HCEC 1CT (cell line): ENCODE data around the gene ORM2.

ENCODE experiments used
- DNase-seq: peaks from one replicate; pipeline ENCODE4 v3.0.0-alpha.2; 2017

Gene ORM2

DNA sequence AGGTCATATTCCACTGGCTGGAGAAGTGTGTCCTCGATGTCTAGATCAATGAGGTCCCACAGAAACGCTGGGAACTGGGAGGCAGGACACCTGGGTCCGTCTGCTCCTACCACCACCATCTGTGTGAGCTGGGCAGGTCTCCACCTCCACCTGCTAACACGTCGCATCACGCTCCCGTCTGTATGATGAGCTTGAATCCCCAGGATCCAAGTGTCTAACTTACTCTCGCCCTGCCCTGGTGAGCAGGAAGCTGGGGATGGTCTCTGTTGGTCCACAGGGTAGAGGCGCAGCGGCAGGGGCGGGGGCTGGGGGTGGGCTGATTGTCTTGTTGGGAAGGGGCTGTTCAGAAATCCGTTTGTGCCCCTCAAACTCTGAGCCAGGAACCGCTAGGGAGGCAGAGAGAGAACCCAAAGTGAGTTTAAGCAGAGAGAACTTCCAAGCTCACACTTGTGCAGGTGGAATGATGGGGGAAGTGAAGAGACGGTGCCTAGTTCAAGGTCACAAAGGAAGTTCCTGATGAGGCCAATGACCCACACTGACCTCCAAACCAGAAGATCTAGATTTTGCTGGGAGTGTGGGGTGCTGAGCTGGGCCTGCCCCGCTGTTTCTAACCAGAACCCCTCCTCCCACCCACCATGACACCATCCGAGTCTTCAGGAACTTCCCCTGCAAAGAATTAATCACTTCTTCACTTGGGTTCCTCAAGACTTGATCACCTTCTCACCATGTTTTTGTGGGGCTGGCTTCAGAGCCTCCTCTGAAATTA lies 21.1 kb downstream of the ORM2 start:
- DNase-seq = no peak

DNA sequence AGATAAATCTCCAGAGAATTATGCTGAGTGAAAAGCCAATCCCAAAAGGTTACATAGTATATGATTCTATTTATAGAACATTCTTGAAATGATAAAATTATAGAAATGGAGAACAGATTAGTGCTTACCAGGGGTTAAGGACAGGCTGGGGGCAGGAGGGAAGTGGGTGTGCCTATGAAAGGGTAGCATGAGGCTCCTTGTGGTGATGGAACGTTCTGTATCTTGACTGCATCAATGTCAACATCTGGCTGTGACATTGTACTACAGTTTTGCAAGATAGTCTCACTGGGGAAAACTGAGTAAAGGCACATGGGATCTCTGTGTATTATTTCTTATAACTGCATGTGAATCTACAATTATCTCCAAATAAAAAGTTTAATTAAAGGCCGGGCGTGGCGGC lies 22.3 kb downstream of the ORM2 start:
- no peak for DNase-seq

DNA sequence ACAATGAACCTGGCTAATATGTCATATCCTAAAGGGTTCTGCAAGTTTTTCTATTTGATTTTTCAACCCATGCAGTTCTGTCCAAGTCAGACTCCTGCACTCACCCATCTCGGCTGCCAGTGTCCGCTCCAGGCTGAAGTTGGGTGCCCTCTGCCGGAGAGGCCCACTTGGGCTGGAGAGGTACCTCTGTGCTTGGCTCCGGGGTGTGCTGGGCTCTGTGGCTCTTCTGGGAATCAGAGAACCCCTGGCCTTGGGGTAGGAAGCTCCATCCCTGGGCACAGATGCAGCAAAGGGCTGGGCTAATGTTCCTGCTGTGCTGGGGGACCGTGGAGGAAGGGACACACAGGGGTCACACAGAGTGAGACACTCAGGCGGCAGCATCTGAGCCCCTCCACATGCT lies 26.2 kb downstream of the ORM2 start:
- DNase-seq = no peak

DNA sequence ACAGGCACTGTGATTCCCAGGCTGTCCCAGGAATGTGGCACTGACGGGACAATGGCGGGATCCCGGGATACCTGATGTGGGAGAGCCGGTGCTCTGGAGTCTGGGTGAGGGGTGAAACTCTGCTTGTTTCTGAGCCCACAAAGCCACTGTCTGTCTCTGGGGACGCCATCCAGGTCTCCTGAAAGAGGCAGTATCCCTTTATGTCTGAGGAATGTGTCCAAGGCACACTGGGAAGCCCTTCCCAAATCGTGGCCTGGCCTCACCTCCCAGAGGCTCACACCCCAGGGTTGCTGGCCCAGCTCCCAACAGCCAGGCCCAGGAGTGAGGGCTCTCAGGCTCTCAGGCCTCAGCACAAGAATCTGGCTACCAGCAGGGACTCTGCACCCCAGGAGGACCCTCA lies 27.1 kb downstream of the ORM2 start:
- DNase-seq = no peak

DNA sequence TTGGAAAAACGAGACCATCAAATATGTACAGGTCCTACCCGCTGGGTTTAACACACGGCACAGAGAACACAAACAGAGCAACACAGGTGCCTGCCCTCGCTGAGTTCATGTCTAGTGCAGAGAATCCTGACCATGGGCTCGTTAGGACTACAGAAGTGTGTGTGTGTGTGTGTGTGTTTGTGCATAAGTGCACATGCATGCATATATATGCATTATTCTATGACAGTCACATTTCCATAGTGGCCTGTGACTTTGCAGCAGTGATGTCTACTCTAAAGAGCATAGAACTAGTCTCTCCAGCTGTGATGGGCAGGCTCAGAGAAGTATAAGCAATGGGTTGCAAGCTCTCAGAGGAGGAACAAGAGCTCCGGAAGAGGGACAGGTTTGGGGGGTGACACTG lies 27.7 kb downstream of the ORM2 start:
- no peak for DNase-seq

DNA sequence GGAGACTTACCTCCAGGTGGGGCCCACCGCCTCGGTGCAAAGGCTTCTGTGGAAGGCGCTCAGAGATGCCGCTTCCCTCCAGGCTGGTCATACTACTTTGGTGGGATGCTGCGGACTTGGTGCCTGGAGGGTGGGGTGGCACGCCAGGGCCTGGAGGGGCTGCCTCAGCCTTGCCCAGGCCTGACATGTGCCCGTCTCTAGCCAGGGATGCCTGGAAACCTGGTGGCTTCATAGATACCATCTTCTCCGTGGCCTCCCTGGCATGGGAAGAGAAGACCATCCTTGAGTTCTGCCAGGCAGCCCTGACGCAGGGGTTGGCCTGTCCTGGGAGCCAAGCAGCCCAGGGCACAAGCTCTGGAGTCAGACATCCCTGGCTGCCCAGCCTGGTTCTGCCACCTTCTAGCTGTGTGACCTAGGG lies 28.3 kb downstream of the ORM2 start:
- no peak for DNase-seq

DNA sequence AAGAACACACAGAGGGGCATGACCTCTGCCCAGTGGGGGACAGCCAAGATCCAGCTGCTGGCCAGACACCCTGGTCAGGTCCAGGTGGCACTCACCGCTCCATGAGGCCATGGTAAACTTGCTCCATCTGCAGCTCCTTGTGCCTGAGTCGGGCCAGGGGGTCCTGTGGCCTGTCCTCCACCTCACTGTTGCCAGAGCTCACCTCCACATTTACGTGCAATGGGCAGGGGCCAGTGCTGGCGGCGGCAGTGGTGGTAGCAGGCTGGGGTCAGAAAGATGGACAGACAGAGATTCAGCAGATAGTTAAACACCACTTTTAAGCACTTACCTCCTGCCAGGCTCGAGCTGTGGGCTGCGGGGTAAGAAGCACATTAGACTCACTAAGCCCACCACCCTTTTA lies 30.1 kb downstream of the ORM2 start:
- DNase-seq = no peak

DNA sequence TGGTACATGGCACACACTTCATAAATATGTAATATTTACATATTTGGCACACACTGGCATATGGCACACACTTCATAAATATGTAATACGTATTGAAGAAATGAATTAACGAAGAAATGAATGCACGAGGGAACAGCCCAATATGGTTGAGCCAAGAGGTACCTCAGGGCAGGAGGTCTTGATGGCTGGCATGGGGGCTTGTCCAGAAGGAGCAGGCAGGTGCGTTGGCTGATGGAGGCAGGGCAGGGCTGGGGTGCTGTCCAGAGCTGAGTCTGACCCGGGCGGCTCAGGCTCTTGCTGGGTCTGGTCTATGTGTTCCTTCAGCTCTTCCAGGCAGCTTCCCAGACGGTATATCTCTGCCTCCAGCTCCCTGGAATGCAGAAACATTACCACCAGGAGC lies 31.9 kb downstream of the ORM2 start:
- no peak for DNase-seq

DNA sequence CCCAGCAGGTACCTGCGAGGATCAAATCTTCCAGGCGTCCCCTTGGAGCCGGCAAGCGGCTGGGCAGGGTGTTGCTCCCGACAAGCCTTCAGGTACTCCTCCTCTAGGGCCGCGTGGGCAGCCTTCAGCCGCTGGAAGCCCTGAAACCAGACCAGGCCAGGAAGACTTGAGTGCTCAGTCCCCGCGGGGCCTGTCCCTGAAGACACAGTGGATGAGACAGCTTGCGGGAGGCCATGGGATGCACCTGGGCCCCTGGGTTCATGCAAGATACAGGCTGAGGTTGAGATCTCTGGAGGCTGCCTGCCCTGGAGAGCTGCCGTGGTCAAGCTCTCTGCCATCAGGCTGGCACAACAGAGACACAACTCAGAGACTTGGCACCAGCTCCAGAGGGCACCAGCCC lies 32.7 kb downstream of the ORM2 start:
- DNase-seq = no peak

DNA sequence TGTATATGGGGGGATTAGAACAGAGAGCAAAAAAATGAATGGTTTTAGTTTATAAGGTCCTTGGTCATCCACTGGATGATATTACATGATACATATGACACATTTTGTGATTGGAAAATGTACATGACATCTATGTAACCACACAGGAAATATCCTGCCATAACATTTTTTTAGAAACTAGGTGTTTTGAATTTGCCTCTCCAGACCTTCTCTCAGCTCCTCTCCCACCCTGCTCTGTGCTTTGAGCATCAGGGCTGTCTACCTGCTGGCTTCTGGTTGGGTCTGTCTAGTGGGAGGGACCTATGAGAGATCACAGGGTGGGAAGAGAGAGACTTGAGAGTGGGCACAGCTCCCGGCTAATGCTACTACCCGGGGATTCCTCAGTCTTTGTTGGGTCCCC lies 33.8 kb downstream of the ORM2 start:
- no peak for DNase-seq

DNA sequence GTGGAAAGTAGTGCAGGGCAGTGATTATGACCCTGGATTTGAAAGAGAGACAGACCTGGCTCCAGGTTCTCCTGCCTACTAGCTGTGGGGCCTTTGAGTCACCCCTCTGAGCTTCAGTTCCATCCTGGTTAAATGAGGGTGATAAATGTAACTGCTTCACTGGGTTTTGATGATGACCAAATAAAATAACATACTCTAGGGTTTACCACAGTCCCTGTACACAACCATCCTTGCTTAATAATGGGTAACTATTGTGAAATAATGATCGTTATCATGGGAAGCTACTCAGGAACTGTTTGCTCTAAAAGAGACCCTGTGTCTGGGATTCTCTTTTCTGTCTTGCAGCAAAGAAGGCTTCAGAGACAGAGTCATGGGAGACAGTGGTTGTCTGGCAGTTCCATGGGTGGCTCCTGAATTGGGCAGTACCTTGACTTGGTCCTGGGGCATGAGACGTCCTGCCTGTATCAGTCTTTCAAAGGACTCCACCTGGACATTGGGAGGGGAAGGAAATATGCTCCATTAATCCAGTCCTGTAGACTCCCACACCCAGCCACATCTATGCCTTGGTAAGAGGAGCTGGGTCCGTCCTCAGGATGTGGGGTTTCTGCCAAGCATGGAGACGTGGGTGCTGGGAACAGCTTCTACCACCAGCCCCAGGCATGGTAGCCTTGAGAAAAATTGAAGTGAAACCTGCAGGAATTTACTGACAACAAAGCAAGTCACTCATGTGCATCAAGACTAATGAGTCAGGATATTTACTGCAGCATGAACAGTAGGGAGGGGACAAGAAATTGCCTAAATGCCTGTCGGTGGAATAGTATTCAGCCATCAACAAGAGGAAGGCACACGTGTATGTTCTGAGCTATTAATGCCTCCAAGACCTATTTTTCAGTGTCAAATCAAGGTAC lies 34.7 kb downstream of the ORM2 start:
- peak; percentile 88 for DNase-seq

DNA sequence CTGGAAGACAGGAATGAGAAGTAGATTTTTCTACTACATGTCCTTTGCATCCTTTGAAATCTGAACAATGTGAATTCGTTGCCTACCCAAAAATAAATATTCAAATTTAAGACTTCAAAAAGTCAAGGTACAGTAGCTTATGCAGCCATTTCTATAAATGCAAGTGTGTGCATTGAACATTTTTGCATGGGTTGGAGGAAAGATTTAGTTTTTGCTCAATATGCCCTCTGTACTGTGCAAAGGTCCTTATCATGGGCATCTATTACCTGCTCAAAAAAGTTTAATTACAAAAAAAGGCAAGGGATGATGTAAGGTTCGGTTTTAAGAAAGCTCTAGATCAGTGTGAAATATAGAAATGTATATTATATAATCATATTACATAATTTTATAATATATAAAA lies 35.5 kb downstream of the ORM2 start:
- DNase-seq = no peak

DNA sequence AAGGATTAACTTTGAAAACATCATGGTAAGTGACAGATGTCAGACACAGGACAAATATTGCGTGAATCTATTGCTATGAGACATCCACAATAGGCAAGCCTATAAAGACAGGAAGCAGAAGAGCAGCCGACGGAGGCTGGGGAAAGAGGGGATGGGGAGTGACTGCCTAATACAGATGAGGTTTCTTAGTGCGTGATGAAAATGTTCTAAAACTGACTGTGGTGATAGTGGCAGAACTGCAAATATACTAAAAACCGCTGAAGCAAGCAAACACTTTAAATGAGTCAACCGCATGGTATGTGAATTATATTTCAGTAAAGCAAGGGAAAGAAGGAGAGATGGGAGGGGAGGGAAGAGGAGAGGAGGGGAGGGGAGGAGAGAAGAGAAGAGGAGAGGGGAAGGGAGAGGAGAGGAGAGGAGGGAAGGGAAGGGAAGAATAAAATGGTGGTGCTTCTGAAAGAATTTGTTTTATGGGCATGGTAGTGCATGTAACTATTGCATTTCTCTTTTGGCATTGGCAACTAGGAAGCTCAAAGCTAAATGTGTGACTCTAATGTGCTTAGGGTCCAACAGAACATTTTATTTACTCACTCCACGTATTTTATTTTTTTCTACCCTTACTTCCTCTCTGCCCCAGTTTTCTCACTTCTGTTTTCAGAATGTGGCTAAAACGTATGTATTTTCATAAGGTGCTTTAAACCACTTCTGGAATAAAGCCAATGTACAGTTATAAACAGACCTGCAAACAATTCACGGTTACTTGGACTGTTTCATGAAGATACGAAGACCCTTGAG lies 36.9 kb downstream of the ORM2 start:
- DNase-seq = peak; percentile 87

DNA sequence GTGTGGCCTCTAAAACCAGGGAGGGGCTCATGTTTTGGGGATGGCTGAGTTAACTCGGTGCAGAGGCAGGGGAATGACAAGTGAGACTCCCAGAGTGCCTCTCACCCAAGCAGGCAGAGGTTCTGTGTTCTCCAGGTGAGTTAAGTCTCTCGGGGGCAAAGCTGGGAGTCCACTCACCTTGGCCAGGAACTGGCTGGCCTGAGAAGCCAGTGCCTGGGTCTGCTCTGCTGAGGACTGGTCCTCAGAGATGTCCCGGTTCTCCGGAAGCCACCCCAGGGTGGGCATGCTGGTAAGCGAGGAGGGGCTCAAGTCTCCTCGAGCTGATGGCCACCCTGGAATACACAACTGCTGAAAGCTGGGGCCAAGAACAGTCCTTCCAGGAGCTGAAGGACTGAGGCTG lies 37.7 kb downstream of the ORM2 start:
- DNase-seq = no peak

DNA sequence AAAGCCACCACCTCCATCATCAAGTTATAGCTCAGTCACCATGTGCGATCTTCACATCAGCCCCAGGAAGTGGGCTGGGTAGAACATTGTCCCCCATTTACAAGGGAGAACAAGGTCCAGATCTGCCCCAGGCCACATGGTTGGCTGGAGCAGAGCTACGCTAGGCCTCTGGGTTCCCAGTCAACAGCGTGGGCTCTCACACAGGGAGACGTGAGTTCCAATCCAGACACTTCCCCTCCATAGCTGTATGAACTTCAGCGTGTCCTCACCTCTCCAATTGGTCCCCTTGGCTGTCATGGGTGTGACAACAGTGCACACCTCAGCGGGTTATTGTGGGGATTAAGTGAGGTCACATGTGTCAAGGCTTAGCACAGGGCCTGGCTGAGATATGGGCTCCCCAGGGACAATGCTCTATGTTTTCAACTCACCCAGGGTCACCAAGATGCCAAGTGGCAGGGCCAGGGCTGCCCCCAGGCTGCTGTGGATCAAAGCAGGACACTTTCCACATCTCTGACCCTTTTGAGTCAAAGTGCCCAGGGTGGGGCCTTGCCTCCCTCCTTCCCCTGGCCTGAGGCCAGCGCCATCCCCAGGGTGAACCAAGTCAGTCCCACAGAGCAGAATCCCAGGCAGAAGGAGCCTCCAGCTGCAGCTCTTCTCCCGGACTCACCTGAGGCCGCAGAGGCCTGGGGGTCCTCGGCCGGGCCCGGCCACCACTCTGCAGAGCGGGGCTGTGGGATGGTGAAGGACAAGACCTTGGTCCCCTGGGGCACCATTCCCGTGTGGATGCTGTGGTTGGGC lies 38.3 kb downstream of the ORM2 start:
- no peak for DNase-seq

DNA sequence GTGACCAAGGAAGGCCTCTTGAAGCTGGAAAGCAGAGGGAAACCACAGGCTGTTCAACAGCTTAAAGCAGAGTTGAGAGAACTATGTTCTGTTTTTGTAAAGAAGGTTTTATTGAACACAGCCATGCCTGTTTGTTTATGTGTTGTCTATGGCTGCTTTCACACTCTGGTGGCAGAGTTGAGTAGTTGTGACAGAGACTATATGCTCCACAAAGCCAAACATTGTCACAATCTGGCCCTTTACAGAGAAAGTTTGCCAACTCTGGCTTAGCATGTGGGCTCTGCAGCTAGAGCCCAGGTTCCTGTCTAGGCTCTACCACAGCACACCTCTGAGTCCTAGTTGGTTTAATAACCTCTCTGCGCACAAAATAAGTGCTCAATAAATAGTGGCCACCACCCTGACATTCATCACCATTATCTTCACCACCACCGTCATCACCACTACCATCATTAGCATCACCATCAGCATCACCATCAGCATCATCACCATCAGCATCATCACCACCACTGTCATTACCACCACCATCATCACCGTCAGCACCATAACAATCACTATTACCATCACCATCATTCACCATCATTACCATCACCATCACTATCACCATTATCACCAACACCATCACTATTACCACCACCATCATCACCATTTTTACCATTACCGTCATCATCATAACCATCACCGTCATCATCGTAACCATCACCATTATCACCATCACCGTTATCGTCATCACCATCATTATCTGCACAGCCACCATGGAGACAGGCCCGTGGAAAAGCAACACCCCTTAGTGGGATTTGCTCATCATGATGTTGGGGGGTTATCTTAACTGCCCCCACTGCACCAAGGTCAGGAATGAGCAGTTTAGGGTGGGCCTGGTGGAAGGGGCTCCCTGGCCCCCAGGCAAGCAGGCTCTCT lies 39.8 kb downstream of the ORM2 start:
- no peak for DNase-seq

DNA sequence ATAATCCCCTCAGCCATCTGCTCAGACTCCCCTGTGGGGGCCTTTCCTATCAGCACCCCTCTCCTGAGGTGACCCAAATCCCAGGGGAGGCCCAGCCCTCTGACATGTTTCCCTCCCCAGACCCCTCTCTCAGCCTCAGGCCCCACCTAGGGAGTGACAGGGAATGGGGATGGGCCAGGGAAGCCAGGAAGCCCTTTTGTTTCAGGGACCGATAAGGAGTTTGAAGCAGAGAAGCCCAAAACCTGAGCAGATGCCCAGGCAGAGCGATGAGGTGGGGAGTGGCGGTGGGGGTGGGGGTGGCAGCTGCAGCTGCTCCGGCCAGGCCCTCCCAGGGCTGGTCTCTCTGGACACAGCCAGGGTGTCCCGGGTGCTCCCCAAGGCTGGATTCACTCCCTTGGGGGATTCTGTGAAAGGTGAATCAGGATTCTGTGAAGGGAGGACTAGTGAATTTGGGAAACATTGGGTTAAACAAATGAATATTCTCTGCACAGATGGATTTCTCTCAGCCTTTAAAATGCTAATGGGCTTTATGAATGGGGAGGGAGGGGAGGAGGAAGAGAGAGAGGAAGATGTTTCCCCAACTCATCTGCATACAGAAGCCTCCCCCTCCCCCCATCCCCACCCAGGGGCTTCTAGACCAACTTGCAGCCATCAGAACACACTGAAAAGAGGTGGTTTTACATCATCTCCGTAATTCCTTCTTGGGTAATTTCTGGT lies 40.7 kb downstream of the ORM2 start:
- no peak for DNase-seq

DNA sequence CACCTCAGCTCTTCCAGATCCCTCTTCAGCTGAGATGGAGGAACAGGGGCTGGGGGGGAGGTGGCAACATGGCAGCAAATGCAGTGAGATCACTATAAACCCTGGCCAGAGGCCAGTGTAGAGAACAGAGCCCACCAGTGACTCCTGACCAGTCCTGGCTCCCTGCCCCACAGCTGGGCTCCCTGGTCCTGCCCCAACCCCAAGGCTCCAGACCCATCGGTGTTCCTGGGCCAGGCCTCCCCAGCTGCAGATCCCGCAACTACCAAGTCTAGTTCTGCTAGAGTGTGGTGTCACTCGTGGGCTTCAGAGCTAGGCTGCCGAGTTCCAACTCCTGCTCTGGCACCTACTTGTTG lies 41.3 kb downstream of the ORM2 start:
- no peak for DNase-seq

DNA sequence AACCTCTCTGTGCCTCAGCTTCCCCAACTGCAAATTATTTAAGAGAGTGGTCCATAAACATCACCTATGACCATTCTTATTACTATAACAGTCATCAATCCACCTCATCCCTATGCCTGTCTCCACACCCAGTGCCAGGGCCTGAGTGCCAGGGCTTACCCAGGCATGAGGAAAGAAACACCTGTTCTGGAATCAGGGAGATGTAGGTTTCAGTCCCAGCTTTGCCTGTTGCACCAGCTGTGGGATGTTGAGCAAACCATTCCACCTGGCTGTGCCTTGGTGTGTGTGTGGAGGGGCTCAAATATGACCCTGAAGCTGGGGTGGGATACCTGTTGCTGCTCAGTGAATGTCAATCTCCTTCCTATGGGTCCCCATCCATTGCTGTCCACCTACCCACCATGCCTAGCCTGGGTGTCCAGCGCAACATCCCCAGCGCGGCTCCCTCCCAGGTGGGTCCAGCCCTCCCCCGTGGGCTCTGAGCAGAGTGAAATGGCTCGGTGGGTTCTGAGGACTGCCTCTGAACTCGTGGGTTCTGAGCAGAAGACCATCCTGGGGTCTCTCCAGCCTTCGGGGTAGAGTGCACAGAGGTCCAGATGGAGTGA lies 41.8 kb downstream of the ORM2 start:
- no peak for DNase-seq
